NCI-H187 treated with DMSO at 0.1 percent for 48 hours (cell line): ENCODE results near the gene BHLHE23.

Source experiments
- DNase-seq: peaks from one replicate; lab custom pipeline; 2025; lab: John Stamatoyannopoulos, UW

Gene BHLHE23

DNA sequence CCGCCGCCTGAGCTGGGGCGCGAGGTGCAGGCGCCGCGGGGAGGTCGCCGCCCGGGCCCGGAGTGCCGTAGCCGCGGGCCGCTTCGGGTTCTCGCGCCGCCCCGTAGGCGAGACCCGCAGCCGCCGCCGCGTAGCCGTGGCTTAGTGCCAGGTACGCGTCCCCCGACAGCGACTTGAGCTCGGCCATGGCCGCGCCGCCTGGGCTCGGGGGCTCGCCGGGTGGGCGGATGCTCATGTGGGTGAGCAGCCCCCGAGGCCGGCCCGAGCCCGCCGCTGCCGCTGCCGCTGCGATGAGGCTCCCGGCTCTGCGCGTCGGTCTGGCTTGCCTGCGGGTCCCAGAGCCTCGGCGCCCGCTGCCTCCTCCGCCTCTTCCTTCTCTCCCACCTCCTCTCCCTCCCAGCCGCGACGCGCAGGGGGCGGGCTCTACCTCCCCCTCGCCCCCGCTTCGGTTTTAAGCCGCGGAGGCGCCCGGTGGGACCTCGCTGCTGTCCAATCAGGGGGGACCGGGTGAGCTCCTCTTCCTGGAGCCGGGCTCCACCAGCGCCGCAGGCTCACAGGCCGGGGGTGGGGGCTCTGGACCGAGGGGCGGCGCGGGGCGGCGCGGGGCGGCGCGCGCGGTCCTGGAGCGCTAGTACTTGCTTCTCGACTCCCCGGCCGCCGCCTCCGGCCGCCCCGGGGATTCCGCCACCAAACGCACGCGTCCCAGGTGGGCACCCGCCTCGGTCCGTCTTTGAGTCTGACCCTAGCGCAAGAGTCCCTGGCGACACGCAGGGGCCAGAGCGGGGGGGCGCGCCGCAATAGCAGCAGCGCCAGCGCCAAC lies at the start of gene BHLHE23:
BHLHE23 (minus strand) TSS at position 425 of the 820 bp plus-strand sequence; CDS start at position 235, 190 bp downstream.
- DNase-seq: no peak

GRCh38 chr20:63055575-63056235 lies 48.9 kb upstream of the BHLHE23 start:
- no peak for DNase-seq

- no peak for DNase-seq
These were observed 48.0 kb upstream of the BHLHE23 start for GRCh38 chr20:63054681-63055240.

DNA sequence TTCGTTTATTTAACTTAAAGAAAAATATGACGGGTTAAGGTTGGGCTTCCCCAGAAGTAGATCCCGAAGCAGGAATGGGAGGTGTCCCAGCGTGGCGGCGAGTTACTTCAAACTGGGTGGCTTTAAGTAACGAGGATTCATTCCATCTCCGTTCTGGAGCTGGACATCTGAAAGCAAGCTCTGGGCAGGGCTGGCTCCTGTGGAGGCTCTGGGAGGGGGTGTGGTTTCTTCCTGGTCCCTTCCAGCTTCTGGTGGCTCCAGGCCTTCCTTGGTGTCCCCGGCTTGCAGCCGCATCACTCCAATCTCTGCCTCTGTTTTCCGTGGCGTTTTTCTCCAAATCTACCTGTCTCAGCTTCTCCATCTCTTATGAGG lies 47.3 kb upstream of the BHLHE23 start:
- no peak for DNase-seq

- no peak for DNase-seq
These were observed 46.8 kb upstream of the BHLHE23 start for GRCh38 chr20:63053432-63054102.

DNA sequence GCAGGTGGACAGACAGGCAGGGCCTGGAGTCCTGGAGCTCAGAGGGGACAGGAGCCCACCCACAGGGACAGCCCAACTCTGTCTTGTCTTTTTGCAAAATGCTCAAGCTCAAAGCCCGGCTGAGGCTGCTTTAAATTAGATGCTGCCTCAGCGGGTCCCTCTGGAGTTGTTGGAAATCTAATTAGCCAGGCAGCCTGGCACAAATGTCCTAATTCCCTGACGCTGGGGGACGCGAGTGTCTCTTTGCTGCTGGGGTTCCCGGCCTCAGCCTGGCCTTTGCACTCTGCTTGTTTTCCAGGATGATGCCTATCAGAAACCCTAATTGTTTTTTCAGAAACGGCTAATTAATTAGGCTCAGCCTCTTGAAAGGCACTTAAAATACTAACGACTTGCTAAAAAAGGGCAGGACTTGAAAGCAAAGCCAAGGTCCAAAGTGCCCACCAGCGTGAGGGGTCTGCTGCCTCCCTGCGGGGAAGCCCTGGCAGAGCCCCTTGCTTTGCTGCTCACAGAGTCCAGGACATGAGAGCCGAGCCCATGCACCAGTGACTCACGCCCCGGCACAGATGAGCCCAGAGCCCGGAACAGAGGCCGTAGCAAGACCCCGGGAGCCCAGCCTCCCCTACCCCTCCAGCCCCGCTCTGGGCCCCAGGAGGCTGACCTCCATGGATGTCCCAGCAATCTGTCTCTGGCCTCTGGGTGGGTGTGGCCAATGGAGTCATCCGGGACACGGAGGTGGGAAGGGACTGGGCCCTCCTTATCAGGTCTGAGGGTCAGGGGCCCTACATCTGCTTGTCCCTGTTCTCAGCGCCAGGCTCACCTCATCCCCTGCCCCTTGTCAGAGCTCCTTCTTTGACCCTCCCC lies 46.0 kb upstream of the BHLHE23 start:
- DNase-seq: no peak

DNA sequence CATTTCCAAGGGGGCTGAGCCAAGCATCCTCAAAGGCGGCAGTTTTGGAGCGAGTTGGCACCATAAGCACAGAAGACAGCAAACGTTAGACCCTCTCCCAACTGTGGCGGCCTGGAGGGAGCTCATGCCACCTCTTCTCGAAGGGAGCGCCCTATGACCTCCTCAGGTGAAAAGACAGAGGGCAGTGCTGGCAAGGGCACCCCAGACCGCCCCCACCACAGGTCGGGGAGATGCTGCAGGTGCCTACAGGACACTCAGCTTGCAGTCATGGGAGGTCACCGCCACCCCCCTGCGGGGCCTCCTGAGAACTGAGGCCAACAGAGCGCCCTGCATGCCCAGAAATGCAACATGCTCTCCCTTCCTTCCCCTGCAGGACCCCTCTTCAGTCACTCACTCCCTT lies 45.1 kb upstream of the BHLHE23 start:
- no peak for DNase-seq

GRCh38 chr20:63051186-63051860 lies 44.6 kb upstream of the BHLHE23 start:
- no peak for DNase-seq

- no peak for DNase-seq
These were observed 43.6 kb upstream of the BHLHE23 start for GRCh38 chr20:63050406-63050805.

DNA sequence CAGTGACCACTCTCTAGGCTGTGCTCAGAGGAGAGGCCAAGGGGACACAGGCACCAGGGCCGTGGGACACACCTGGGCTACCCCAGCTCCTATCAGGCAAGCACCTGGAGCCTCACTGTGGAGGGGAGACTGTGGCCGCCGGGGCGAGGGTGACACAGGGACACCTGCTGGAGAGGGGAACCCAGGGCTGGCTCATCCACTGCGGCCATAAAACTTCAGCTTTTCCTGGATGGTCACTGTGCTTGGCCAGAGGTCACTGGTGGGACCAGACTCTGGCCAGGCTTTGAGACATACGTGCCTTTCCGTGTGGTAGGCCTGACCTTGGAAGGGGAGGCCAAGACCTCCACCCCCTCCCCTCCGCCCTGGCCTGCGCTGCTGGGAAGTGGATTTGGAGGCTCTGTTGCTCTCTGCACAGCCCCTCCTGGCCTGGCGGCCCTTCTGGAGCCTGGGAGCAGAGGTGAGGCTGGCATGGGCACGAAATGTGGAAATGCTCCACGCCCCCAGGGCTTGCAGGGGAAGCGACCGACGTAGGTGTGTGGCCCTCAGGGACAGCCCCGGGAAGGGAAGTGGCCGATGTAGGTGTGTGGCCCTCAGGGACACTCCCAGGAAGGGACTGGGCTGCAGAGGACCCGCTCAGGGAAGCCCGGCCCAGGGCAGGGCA lies 42.9 kb upstream of the BHLHE23 start:
- DNase-seq: no peak

DNA sequence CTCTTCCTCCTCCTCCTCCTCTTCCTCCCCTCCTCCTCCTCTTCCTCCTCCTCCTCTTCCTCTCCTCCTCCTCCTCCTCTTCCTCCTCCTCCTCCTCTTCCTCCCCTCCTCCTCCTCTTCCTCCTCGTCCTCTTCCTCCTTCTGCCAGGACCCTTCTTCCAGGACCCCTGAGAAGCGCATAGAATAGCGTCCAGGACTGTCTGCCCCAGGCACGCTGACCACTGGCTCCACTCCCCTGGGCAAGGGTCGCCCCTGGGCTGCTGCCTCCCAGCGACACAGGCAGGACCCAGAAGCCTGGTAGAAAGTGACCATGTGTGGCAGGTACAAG lies 42.4 kb upstream of the BHLHE23 start:
- DNase-seq: no peak

DNA sequence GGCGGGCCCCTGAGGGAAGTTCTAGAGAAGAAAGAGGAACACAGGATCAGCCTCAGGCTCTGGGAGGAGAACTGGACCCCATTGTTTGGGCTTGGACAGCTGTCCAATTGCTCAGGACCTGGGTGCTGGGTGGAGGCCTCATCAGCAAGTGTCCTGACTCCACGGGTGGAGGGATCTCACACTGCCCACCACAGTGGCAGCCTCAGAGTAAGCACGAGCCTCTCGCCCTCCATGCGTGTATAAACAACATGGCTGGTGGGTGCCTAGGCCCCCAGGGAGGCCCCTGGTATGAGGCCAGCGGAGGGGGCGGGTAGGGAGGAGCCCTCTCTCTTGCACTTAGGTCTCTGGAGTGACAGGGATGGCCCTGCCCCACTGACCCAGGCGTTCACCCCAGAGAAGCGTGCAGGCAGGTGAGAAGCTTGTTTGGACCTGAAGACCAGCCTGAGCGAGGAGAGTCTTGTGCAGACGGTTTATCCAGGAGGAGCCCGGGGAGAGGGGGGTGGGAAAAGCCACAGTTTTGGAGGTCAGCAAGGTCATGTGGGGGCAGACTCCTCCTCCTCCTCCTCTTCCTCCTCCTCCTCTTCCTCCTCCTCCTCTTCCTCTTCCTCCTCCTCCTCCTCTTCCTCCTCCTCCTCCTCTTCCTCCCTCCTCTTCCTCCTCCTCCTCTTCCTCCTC lies 41.9 kb upstream of the BHLHE23 start:
- DNase-seq: no peak

GRCh38 chr20:63047946-63048345 lies 41.2 kb upstream of the BHLHE23 start:
- DNase-seq: no peak

DNA sequence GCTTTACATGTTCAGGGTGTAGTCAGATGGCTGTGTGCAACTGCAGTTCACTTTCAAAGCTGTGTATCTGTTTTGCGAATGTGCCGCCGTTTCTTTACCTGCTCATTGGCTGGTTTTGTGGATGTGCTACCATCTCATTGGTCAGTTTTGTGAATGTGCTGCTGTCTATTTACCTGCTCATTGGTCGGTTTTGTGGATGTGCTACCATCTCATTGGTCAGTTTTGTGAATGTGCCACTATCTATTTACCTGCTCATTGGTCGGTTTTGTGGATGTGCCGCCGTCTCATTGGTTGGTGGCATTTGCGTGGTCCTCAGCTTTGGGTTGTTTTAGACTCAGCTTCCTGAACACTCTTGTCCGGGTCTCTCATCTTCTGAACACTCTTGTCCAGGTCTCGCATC lies 40.5 kb upstream of the BHLHE23 start:
- no peak for DNase-seq

DNA sequence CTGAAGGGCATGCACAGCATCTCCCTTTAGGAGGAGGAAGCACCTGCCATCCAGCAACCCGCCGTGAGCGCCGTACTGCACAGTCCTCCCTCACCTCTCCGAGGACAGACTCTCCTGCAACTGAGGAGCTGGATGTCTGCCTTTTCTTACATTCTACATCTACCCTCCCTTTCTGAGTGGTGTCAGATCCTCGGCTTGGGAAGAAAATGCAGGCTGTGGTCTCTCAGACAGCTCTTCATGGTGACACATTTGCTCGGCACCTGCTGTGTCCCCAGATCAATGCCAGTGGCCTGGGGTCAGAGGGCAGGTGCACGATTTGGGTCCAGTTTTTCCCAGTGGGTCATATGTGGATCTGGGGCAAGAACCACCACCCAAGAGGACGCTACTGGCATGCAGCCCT lies 40.1 kb upstream of the BHLHE23 start:
- no peak for DNase-seq

GRCh38 chr20:63045991-63046390 lies 39.2 kb upstream of the BHLHE23 start:
- DNase-seq: no peak

DNA sequence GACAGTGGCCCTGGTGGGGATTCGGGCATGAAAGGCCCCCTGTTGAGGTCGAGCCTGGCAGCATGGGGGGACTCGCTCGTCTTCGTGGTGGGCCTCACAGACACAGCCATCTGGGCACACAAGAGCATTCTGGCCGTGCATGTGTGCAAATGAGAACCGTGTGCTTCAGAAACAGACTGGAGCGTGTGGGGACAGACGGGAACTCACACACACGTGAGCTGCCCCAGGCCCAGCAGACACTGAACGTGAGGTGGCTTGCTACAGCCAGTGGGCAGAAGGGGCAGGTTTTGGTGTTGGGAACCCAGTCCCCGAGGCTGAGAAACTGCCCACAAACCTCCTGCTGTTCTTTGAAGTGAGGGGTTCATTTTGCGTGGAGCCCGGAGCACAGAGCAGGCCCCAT lies 38.6 kb upstream of the BHLHE23 start:
- no peak for DNase-seq

DNA sequence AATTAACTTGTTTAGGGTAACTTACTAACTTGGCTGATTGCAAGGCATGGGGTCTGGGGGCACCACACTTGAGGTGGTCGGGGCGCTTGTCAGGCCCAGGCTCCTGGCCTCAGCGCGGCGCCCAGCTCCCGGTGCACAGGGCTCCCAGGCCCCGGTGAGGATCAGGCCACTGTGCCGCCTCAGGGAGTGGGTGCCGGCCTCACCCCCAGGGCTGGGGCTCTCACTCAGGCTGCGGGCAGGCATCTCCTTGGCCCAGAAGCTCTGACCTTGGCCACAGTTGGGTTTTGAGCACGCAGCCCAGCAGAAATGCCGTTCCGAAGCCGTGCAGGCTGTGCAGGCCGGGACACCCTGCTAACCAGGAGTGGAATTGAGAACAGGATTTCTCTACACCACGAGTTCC lies 37.8 kb upstream of the BHLHE23 start:
- no peak for DNase-seq

DNA sequence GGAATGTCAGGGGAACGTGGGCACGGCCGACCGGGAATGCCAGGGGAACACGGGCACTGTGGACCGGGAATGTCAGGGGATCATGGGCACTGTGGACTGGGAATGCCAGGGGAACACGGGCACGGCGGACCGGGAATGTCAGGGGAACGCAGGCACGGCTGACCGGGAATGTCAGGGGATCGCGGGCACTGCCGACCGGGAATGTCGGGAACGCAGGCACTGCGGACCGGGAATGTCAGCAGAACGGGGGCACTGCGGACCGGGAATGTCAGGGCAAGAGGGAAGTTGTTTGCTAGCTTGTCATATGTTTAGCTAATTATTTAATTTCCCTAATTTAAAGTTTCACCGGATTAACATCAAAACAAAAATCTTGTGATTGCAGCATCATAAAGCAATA lies 37.4 kb upstream of the BHLHE23 start:
- DNase-seq: no peak
